Measurements from ENCODE around the gene ANKRD9.

GRCh38 chr14:102513899-102514772, 4.6 kb upstream of the ANKRD9 start:
- no peak for TF ChIP-seq CTCF (IDR thresholded peaks at IDR 0.05; ENCODE audit: poor library complexity, severe bottlenecking)
- no peak for TF ChIP-seq RAD21 (conservative IDR thresholded peaks at IDR 0.05)
- no peak for TF ChIP-seq EZH2 (IDR thresholded peaks at IDR 0.05; ENCODE audit: borderline replicate concordance, insufficient read depth, low read length, poor library complexity, severe bottlenecking)
- no peak for TF ChIP-seq POLR2AphosphoS5 (IDR thresholded peaks at IDR 0.05)
- no peak for TF ChIP-seq SMC3 (conservative IDR thresholded peaks at IDR 0.05; ENCODE audit: poor library complexity)
- TF ChIP-seq REST (IDR thresholded peaks at IDR 0.05; ENCODE audit: borderline replicate concordance): no peak

Measured in neural cell (in vitro differentiated cells).